Measurements from ENCODE around the gene NPHS1. TPM values are rescaled to one million over a fixed set of nuclear protein-coding genes. Genes with fewer than 3 reads are reported as not detected.

NPHS1 gene
- total and polyA plus RNA-seq, 2 of the 8 experiments (the other 6 are each of a cell fraction or from before 2014, with no cell fraction given): 1.3 to 1.4 TPM

GRCh38 chr19:35843676-35844481 lies 8.4 kb downstream of the NPHS1 start:
- Histone ChIP-seq H3K36me3 (ENCODE audit: control insufficient read depth in 2 of 4, insufficient read depth in 4 of 4, low read length in 3 of 4) (no peaks in the 10 kb centered on the region), H2BK20ac (ENCODE audit: low read length) (no peak overlapping the region), H3K56ac (replicated peaks; ENCODE audit: insufficient read length, low read depth, low read length) (no peak overlapping the region), H4K20me1 (replicated peaks in 1 of 2; ENCODE audit: control insufficient read depth in 1 of 2, insufficient read depth in 2 of 2, low read length in 2 of 2) (peaks cover 0 to 2% of the 10 kb centered on the region in 2 experiments), H3K18ac (ENCODE audit: extremely low read depth, low read length) (0 out of 2 replicates have a peak overlapping the region, but pooled peaks have one; percentile 21), H3K4me2 (ENCODE audit: insufficient read depth in 1 of 2, low read depth in 2 of 2, low read length in 2 of 2) (peak overlapping the region; percentile 66 to 95), H3K27ac (ENCODE audit: low read depth, low read length) (no peak overlapping the region), H3K4ac (replicated peaks; ENCODE audit: insufficient read length, low read depth, low read length) (no peak overlapping the region), H2BK120ac (replicated peaks; ENCODE audit: low read depth, low read length) (no peak overlapping the region), H3K14ac (ENCODE audit: insufficient read length) (no peak overlapping the region), H2AK5ac (ENCODE audit: low read depth, low read length) (no peak overlapping the region), H3K4me3 (ENCODE audit: extremely low read depth in 1 of 4, insufficient read depth in 2 of 4, low read depth in 3 of 4, low read length in 4 of 4) (peak overlapping the region in 2 of 4 experiments; percentile 14 to 51; a peak in 4 of 8 replicates), H2BK15ac (ENCODE audit: low read length) (no peak overlapping the region), H3K23me2 (ENCODE audit: low read depth, low read length) (peaks cover 22% of the 10 kb centered on the region), H3K9me3 (ENCODE audit: insufficient read depth in 2 of 2, low read depth in 1 of 2, low read length in 1 of 2) (no peaks in the 10 kb centered on the region; a peak in 1 of 4 replicates), H3K23ac (ENCODE audit: insufficient read length) (no peak overlapping the region), H3K9ac (replicated peaks in 1 of 4; ENCODE audit: extremely low read depth in 1 of 4, low read depth in 3 of 4, low read length in 3 of 4) (no peak overlapping the region), H3K27me3 (replicated peaks in 1 of 4; ENCODE audit: control insufficient read depth in 3 of 4, extremely low read depth in 1 of 4, insufficient read depth in 3 of 4, low read length in 3 of 4) (peaks cover 20 to 40% (median 31%) of the 10 kb centered on the region in 4 experiments), H4K91ac (replicated peaks; ENCODE audit: insufficient read length, low read length) (no peak overlapping the region), H4K5ac (ENCODE audit: insufficient read length, low read depth, low read length) (no peak overlapping the region), H2BK5ac (ENCODE audit: low read depth, low read length) (no peak overlapping the region), H4K8ac (ENCODE audit: extremely low read depth, insufficient read depth, low read length) (no peak overlapping the region; the same call in 1 of the 2 replicates), H2BK12ac (ENCODE audit: low read depth, low read length) (no peak overlapping the region), H2AFZ (ENCODE audit: low read length) (no peak overlapping the region), H3K79me1 (ENCODE audit: low read depth, low read length) (no peaks in the 10 kb centered on the region), H3K79me2 (ENCODE audit: control insufficient read depth in 1 of 2, insufficient read depth in 2 of 2, low read length in 2 of 2) (no peaks in the 10 kb centered on the region), H3K4me1 (replicated peaks in 1 of 4; ENCODE audit: control insufficient read depth in 3 of 4, insufficient read depth in 4 of 4, low read length in 3 of 4) (peaks cover 0 to 16% (median 5%) of the 10 kb centered on the region in 4 experiments; a peak in 5 of 7 replicates)
- FAIRE-seq (peak; percentile 63), DNase-seq (ENCODE audit: low read depth in 1 of 2, low spot score in 2 of 2) (peak in 1 of 2 experiments; percentile 93)
- ChIA-PET CTCF (ENCODE audit: partially characterized antibody) (interaction anchor here (1.0 kb wide), 1 partner anchor 8 kb away, joined by 3 read pairs; no protein-coding TSS in a partner anchor), POLR2A (ENCODE audit: partially characterized antibody) (no interaction called here)
- WGBS, 2 experiments (ENCODE audit: extremely low coverage in 1 of 2, insufficient coverage in 1 of 2, insufficient read length in 1 of 2, insufficient replicate concordance in 2 of 2, low coverage in 1 of 2, low lambda C conversion rate in 2 of 2, missing lambda C conversion rate in 1 of 2): 15% methylated on average over 35 of the region's 42 CpGs; no CpG with 5 or more reads in 1 of the 2 experiments
- TF ChIP-seq GABPA (IDR thresholded peaks at IDR 0.05; ENCODE audit: borderline replicate concordance, insufficient read depth, low read length): no peak
- peak; percentile 46; the same call in 1 of the 2 replicates for TF ChIP-seq BACH1 (IDR thresholded peaks at IDR 0.05; ENCODE audit: low read length)
- TF ChIP-seq SIX5 (IDR thresholded peaks at IDR 0.05; ENCODE audit: low read depth, low read length): no peak
- no peak for TF ChIP-seq JUND (IDR thresholded peaks at IDR 0.05; ENCODE audit: low read length)
- peak; percentile 44; the same call in 1 of the 2 replicates for TF ChIP-seq SP1 (IDR thresholded peaks at IDR 0.05; ENCODE audit: low read depth, low read length)
- no peak for TF ChIP-seq TCF12 (IDR thresholded peaks at IDR 0.05; ENCODE audit: low read depth, low read length)
- 0 out of 4 replicates have a peak, but pooled peaks of 1 of the 2 experiments have one; percentile 61 for TF ChIP-seq HDAC2 (IDR thresholded peaks at IDR 0.05; ENCODE audit: borderline replicate concordance in 1 of 2, low read depth in 2 of 2, low read length in 2 of 2)
- TF ChIP-seq MAFK (IDR thresholded peaks at IDR 0.05; ENCODE audit: low read depth, low read length): no peak
- no peak for TF ChIP-seq CHD2 (IDR thresholded peaks at IDR 0.05; ENCODE audit: low read length)
- TF ChIP-seq RXRA (IDR thresholded peaks at IDR 0.05; ENCODE audit: insufficient read depth, low read depth, low read length): no peak
- no peak for TF ChIP-seq RAD21 (IDR thresholded peaks at IDR 0.05 in 1 of 2, conservative IDR thresholded peaks at IDR 0.05 in 1 of 2; ENCODE audit: low read depth in 2 of 2, low read length in 2 of 2)
